Measurements from ENCODE around the gene OR52E1.

Gene OR52E1

DNA sequence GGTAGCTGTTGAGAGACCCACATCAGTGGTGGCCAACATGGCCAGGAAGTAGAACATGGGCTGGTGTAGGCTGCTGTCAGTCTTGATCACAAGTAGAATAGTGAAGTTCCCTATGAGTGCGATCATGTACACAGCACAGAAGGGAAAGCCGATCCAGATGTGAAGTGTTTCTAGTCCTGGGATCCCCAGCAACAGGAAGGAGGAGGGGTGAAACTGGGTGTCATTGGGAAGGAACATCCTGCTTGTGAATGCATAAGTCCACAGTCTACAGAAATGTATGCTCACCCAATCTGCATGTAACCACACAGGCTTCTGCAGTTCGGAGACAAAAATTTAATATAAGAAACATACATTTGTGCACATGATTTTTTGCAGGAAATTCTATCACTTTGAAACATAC, 10.0 kb upstream of the OR52E1 start, which contains the start of gene OR52E2:
OR52E2 (minus strand) TSS at position 237 of the 400 bp plus-strand sequence; CDS start at position 237, 0 bp downstream.
- Histone ChIP-seq H3K27ac (ENCODE audit: low read depth, low read length, severe bottlenecking) (no peak within 1 kb of the TSS), H3K9me3 (ENCODE audit: control insufficient read depth, low read length) (no peaks in the 10 kb centered on the region), H3K4me1 (ENCODE audit: control insufficient read depth, insufficient read depth, low read length, poor library complexity, severe bottlenecking) (no peaks in the 10 kb centered on the region), H3K4me3 (ENCODE audit: extremely low read depth, insufficient read depth, low read length, poor library complexity, severe bottlenecking) (no peak within 1 kb of the TSS), H3K36me3 (ENCODE audit: control insufficient read depth, insufficient read depth, low read length) (no peaks in the 10 kb centered on the region)
- WGBS, 2 experiments (ENCODE audit: insufficient coverage in 2 of 2), result 93 to 96% methylated on average over 2 of the region's 3 CpGs

DNA sequence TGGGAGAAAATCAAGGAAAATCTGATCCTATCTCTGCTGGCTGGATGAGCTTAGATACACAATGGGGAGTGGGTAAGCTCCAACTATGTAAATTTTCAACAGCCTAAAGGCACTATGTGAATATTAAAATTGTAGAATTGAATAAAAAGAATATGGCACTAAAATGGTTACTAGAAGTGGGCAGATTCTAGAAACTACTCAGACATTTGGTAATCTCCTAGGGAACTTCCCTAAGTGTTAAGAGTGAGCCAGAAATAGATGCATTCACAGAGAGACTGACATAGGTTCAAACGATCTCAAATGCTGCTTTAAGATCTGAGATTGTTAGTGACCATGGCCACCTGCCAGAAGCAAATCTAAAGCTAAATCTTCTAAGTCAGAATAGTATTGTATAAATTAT, 4.3 kb upstream of the OR52E1 start:
- WGBS, 2 experiments (ENCODE audit: insufficient coverage in 2 of 2), result 100% methylated on average over 1 of the region's 1 CpG; no CpG with 5 or more reads in 1 of the 2 experiments
- Histone ChIP-seq H3K4me3 (ENCODE audit: extremely low read depth, insufficient read depth, low read length, poor library complexity, severe bottlenecking) (no peak overlapping the region), H3K36me3 (ENCODE audit: control insufficient read depth, insufficient read depth, low read length) (no peaks in the 10 kb centered on the region), H3K4me1 (ENCODE audit: control insufficient read depth, insufficient read depth, low read length, poor library complexity, severe bottlenecking) (no peaks in the 10 kb centered on the region), H3K27ac (ENCODE audit: low read depth, low read length, severe bottlenecking) (no peak overlapping the region), H3K9me3 (ENCODE audit: control insufficient read depth, low read length) (no peaks in the 10 kb centered on the region)

- no peaks in the 10 kb centered on the region for H3K36me3 ChIP-seq (ENCODE audit: control insufficient read depth, insufficient read depth, low read length)
- H3K4me3 ChIP-seq (ENCODE audit: extremely low read depth, insufficient read depth, low read length, poor library complexity, severe bottlenecking), result no peak overlapping the region
- no peaks in the 10 kb centered on the region for H3K9me3 ChIP-seq (ENCODE audit: control insufficient read depth, low read length)
- WGBS, 2 experiments (ENCODE audit: insufficient coverage in 2 of 2), result no CpG with 5 or more reads among the region's 3 CpGs
- no peaks in the 10 kb centered on the region for H3K4me1 ChIP-seq (ENCODE audit: control insufficient read depth, insufficient read depth, low read length, poor library complexity, severe bottlenecking)
- no peak overlapping the region for H3K27ac ChIP-seq (ENCODE audit: low read depth, low read length, severe bottlenecking)
These were observed 2.4 kb downstream of the OR52E1 start for GRCh38 chr11:5071799-5072198.

DNA sequence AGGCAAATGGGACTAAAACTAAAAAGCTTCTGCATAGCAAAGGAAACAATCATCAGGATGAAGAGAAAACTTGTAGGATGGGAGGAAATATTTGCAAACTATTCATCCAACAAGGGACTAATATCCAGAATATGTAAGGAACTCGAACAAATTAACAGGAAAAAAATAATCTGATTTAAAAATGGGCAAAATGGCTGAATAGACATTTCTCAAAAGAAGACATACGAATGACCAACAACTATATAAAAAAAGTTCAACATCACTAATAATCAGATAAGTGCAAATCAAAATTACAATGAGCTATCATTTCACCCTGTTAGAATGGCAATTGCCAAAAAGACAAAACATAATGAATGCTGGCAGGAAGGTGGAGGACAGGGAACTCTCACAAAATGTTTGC, 12.0 kb downstream of the OR52E1 start:
- no peaks in the 10 kb centered on the region for H3K9me3 ChIP-seq (ENCODE audit: control insufficient read depth, low read length)
- H3K4me3 ChIP-seq (ENCODE audit: extremely low read depth, insufficient read depth, low read length, poor library complexity, severe bottlenecking), result no peak overlapping the region
- no CpG with 5 or more reads among the region's 2 CpGs for WGBS, 2 experiments (ENCODE audit: insufficient coverage in 2 of 2)
- H3K36me3 ChIP-seq (ENCODE audit: control insufficient read depth, insufficient read depth, low read length), result no peaks in the 10 kb centered on the region
- no peak overlapping the region for H3K27ac ChIP-seq (ENCODE audit: low read depth, low read length, severe bottlenecking)
- H3K4me1 ChIP-seq (ENCODE audit: control insufficient read depth, insufficient read depth, low read length, poor library complexity, severe bottlenecking), result no peaks in the 10 kb centered on the region

DNA sequence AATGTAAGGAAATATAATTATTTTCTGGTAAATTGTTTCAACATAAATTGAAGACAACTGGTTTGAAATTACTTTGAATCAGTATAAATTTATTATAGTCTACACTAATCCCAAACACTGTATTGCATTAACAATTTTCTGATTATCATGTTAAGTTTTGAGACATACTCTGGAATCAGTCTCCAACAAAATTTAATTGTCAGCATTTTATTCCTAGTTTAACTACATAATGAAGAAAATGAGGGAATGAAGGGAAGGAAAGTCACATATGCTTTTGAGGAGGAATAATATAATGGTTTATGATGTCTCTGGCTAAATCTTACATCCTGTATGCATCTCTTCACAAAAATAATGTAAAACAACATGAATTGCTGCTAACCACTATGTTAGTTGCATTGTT, 14.2 kb downstream of the OR52E1 start:
- Histone ChIP-seq H3K9me3 (ENCODE audit: control insufficient read depth, low read length) (no peaks in the 10 kb centered on the region), H3K4me3 (ENCODE audit: extremely low read depth, insufficient read depth, low read length, poor library complexity, severe bottlenecking) (no peak overlapping the region), H3K27ac (ENCODE audit: low read depth, low read length, severe bottlenecking) (no peak overlapping the region), H3K36me3 (ENCODE audit: control insufficient read depth, insufficient read depth, low read length) (no peaks in the 10 kb centered on the region), H3K4me1 (ENCODE audit: control insufficient read depth, insufficient read depth, low read length, poor library complexity, severe bottlenecking) (no peaks in the 10 kb centered on the region)

DNA sequence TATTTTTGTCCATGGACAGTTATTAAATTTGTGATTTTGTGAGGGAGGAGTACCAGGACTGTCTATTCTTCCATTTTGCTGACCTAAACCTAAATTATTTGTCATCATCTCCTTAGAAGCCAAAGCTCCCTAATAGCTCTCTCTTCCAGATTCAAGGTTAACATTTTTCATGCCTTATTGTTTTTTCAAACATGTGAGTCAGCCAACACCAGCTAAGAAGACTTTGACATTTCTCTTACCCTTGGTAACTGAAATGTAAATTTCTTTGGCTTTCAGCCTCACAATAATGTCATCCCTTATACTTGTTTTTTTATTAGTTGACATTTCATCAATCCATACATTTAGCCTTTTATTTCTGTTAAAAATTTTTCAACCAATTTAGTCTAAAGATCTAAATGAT, 19.2 kb downstream of the OR52E1 start:
- H3K4me3 ChIP-seq (ENCODE audit: extremely low read depth, insufficient read depth, low read length, poor library complexity, severe bottlenecking), result no peak overlapping the region
- no peak overlapping the region for H3K27ac ChIP-seq (ENCODE audit: low read depth, low read length, severe bottlenecking)
- H3K4me1 ChIP-seq (ENCODE audit: control insufficient read depth, insufficient read depth, low read length, poor library complexity, severe bottlenecking), result no peaks in the 10 kb centered on the region
- H3K36me3 ChIP-seq (ENCODE audit: control insufficient read depth, insufficient read depth, low read length), result no peaks in the 10 kb centered on the region
- no peaks in the 10 kb centered on the region for H3K9me3 ChIP-seq (ENCODE audit: control insufficient read depth, low read length)

DNA sequence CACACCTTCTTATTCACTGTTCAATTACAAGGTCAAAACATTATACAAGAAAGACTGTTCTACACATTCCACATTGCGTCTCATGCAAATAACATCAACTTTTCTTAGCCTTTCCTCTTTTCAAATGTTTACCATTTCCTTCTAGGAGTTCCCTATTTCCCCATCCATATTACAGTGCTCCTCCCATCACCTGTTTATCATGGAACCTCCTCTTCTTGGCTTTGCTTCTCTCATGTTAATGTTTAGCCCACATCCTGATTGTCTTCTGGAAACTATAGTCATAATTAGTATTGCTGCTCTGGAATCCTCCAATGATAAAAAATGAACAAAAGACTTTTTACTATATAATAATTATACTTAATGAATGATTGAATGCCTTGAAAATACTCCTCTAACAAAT, 21.3 kb downstream of the OR52E1 start:
- H3K27ac ChIP-seq (ENCODE audit: low read depth, low read length, severe bottlenecking), result no peak overlapping the region
- WGBS, 2 experiments (ENCODE audit: insufficient coverage in 2 of 2), result 92 to 93% methylated on average over 1 of the region's 1 CpG

DNA sequence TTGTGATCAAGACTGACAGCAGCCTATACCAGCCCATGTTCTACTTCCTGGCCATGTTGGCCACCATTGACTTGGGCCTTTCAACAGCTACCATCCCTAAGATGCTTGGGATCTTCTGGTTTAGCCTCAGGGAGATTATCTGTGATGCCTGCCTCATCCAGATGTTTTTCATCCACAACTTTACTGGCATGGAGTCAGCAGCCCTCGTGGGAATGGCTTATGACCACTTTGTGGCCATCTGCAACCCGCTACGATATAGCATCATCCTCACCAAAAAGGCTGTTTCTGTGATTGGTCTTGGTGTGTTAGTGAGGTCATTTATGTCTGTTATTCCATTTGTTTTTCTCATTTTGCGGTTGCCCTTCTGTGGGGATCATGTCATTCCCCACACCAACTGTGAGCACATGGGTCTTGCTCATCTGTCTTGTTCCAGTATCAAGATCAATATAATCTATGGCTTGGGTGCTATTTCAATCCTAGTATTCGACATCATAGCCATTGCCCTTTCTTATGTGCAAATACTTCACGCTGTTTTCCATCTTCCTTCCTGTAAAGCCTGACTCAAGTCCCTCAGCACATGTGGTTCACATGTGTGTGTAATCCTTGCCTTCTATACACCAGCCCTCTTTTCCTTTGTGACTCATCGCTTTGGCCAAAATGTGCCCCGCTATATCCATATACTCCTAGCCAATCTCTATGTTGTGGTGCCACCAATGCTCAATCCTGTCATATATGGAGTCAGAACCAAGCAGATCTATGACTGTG, 23.6 kb downstream of the OR52E1 start:
- Histone ChIP-seq H3K4me1 (ENCODE audit: control insufficient read depth, insufficient read depth, low read length, poor library complexity, severe bottlenecking) (no peaks in the 10 kb centered on the region), H3K9me3 (ENCODE audit: control insufficient read depth, low read length) (no peaks in the 10 kb centered on the region), H3K36me3 (ENCODE audit: control insufficient read depth, insufficient read depth, low read length) (no peaks in the 10 kb centered on the region), H3K27ac (ENCODE audit: low read depth, low read length, severe bottlenecking) (no peak overlapping the region), H3K4me3 (ENCODE audit: extremely low read depth, insufficient read depth, low read length, poor library complexity, severe bottlenecking) (no peak overlapping the region)
- WGBS, 2 experiments (ENCODE audit: insufficient coverage in 2 of 2), result 89 to 100% methylated on average over 3 of the region's 8 CpGs

More for the DNA sequence above, 21.3 kb downstream of the OR52E1 start:
- H3K36me3 ChIP-seq (ENCODE audit: control insufficient read depth, insufficient read depth, low read length), result no peaks in the 10 kb centered on the region
- H3K4me3 ChIP-seq (ENCODE audit: extremely low read depth, insufficient read depth, low read length, poor library complexity, severe bottlenecking), result no peak overlapping the region
- H3K9me3 ChIP-seq (ENCODE audit: control insufficient read depth, low read length), result no peaks in the 10 kb centered on the region
- H3K4me1 ChIP-seq (ENCODE audit: control insufficient read depth, insufficient read depth, low read length, poor library complexity, severe bottlenecking), result no peaks in the 10 kb centered on the region

DNA sequence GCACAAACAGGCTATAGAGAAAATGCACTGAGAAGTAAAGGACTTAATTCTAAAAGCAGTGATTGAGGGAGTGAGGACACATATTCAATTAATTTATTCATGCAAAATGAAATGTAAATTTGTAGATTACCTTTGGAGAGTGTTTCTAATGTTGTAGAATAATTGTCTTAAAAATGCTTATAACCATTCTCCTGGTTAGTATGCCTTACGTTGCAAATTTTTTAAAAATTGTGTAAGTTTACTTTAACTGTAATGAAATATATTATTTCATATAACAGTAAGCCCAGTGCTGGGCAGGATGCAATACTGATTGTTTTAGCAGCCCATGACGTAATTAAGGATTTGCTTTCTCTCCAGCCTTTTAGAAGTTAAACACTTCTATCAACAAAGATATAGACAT, 26.6 kb downstream of the OR52E1 start:
- no peak overlapping the region for H3K27ac ChIP-seq (ENCODE audit: low read depth, low read length, severe bottlenecking)
- no peaks in the 10 kb centered on the region for H3K9me3 ChIP-seq (ENCODE audit: control insufficient read depth, low read length)
- H3K36me3 ChIP-seq (ENCODE audit: control insufficient read depth, insufficient read depth, low read length), result no peaks in the 10 kb centered on the region
- no peak overlapping the region for H3K4me3 ChIP-seq (ENCODE audit: extremely low read depth, insufficient read depth, low read length, poor library complexity, severe bottlenecking)
- no peaks in the 10 kb centered on the region for H3K4me1 ChIP-seq (ENCODE audit: control insufficient read depth, insufficient read depth, low read length, poor library complexity, severe bottlenecking)
- no CpG with 5 or more reads among the region's 2 CpGs for WGBS, 2 experiments (ENCODE audit: insufficient coverage in 2 of 2)

DNA sequence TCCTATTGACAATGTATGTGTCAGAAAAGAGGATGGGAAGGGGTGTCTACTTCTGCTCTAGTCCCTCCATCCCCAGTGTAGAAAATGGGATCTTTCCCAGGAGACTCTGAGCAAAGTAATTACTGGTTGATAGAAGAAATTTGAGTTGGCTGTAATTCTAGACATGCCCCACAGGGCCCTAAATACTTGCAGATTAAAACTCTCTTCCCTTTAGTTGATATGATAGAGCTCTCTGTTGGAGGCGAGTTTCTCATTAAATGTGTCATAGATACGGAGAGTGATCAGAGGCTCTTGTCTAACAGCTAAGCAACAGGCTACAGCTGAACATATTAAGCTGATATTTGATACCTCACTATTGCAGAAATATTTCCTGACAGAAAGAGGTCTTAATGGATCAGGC, 32.9 kb downstream of the OR52E1 start:
- WGBS, 2 experiments (ENCODE audit: insufficient coverage in 2 of 2), result no CpG with 5 or more reads among the region's 2 CpGs
- no peak overlapping the region for H3K4me3 ChIP-seq (ENCODE audit: extremely low read depth, insufficient read depth, low read length, poor library complexity, severe bottlenecking)

GRCh38 chr11:5103066-5103465, 33.7 kb downstream of the OR52E1 start:
- Histone ChIP-seq H3K9me3 (ENCODE audit: control insufficient read depth, low read length) (no peaks in the 10 kb centered on the region), H3K36me3 (ENCODE audit: control insufficient read depth, insufficient read depth, low read length) (no peaks in the 10 kb centered on the region), H3K4me1 (ENCODE audit: control insufficient read depth, insufficient read depth, low read length, poor library complexity, severe bottlenecking) (no peaks in the 10 kb centered on the region)

More for the DNA sequence above, 32.9 kb downstream of the OR52E1 start:
- Histone ChIP-seq H3K4me1 (ENCODE audit: control insufficient read depth, insufficient read depth, low read length, poor library complexity, severe bottlenecking) (no peaks in the 10 kb centered on the region), H3K27ac (ENCODE audit: low read depth, low read length, severe bottlenecking) (no peak overlapping the region), H3K9me3 (ENCODE audit: control insufficient read depth, low read length) (no peaks in the 10 kb centered on the region), H3K36me3 (ENCODE audit: control insufficient read depth, insufficient read depth, low read length) (no peaks in the 10 kb centered on the region)

More at GRCh38 chr11:5103066-5103465, 33.7 kb downstream of the OR52E1 start:
- H3K27ac ChIP-seq (ENCODE audit: low read depth, low read length, severe bottlenecking), result no peak overlapping the region
- H3K4me3 ChIP-seq (ENCODE audit: extremely low read depth, insufficient read depth, low read length, poor library complexity, severe bottlenecking), result no peak overlapping the region

Data from mesodermal cell (in vitro differentiated cells).